Neural cell (in vitro differentiated cells): ENCODE results near the gene GDA. TPM values are rescaled to one million over a fixed set of nuclear protein-coding genes. Genes with fewer than 3 reads are reported as not detected.

Source experiments
- H2AFZ ChIP-seq: fragments of 200-600, 300-800 bp; sonication (generic), shearing (Covaris generic); 2 replicates; pipeline ENCODE4 v1.6.0; 2014; ENCODE audit warnings: low read depth, mild to moderate bottlenecking, antibody characterized with exemption, low read length, moderate library complexity
- H3F3A ChIP-seq: fragments of 200-600 bp; shearing (Covaris generic); 2 replicates; pipeline ENCODE4 v1.6.1; 2016; ENCODE audit warnings: mild to moderate bottlenecking, moderate library complexity, mixed read lengths, antibody characterized with exemption, low read length; ENCODE audit not compliant: insufficient read depth, poor library complexity, severe bottlenecking
- H3K27ac ChIP-seq: fragments of 200-600, 300-800 bp; sonication (generic), shearing (Covaris generic); 2 replicates; pipeline ENCODE4 v1.5.1; 2014; ENCODE audit warnings: mild to moderate bottlenecking, low read length, moderate library complexity
- H3K27me3 ChIP-seq: fragments of 300-800, 200-600 bp; sonication (generic), shearing (Covaris generic); 2 replicates; pipeline ENCODE4 v1.6.0; 2014; ENCODE audit warnings: mild to moderate bottlenecking, low read depth, low read length, moderate library complexity; ENCODE audit not compliant: insufficient read depth
- H3K36me3 ChIP-seq: fragments of 300-800, 200-600 bp; sonication (generic), shearing (Covaris generic); 2 replicates; pipeline ENCODE4 v1.5.1; 2014; ENCODE audit warnings: mild to moderate bottlenecking, antibody characterized with exemption, low read length, moderate library complexity; ENCODE audit not compliant: insufficient read depth
- H3K4me2 ChIP-seq: fragments of 300-800, 200-600 bp; sonication (generic), shearing (Covaris generic); 2 replicates; pipeline ENCODE4 v1.6.0; 2014; ENCODE audit warnings: mild to moderate bottlenecking, low read length
- H3K4me3 ChIP-seq: fragments of 300-800, 200-600 bp; sonication (generic), shearing (Covaris generic); 2 replicates; pipeline ENCODE4 v1.5.1; 2014; ENCODE audit warnings: mild to moderate bottlenecking, low read length, moderate library complexity
- H3K79me2 ChIP-seq: fragments of 200-600 bp; shearing (Covaris generic); replicated peaks from 2 replicates; pipeline ENCODE4 v1.6.0; 2014; ENCODE audit warnings: mild to moderate bottlenecking, low read length, moderate library complexity; ENCODE audit not compliant: insufficient read depth
- H3K9ac ChIP-seq: fragments of 300-800, 200-600 bp; sonication (generic), shearing (Covaris generic); 2 replicates; pipeline ENCODE4 v1.6.1; 2016; ENCODE audit warnings: mild to moderate bottlenecking, low read length, mixed read lengths
- H3K9me2 ChIP-seq: fragments of 200-600 bp; shearing (Covaris generic); 2 replicates; pipeline ENCODE4 v1.6.1; 2016; ENCODE audit warnings: mild to moderate bottlenecking, low read length, mixed read lengths; ENCODE audit not compliant: insufficient read depth
- H3K9me3 ChIP-seq: fragments of 200-600, 300-800 bp; sonication (generic), shearing (Covaris generic); 2 replicates; pipeline ENCODE4 v1.6.1; 2016; ENCODE audit warnings: mild to moderate bottlenecking, mixed run types, low read length, moderate library complexity, mixed read lengths
- H4K20me1 ChIP-seq: fragments of 200-600 bp; shearing (Covaris generic); 2 replicates; pipeline ENCODE4 v1.6.1; 2016; ENCODE audit warnings: mild to moderate bottlenecking, mixed run types; ENCODE audit not compliant: insufficient read depth
- CTCF ChIP-seq: fragments of 450-650 bp; IDR thresholded peaks from 2 replicates; pipeline ENCODE4 v1.5.1; 2014; ENCODE audit warnings: antibody characterized with exemption, mild to moderate bottlenecking, moderate library complexity; ENCODE audit not compliant: poor library complexity, severe bottlenecking
- EP300 ChIP-seq: fragments of 450-650 bp; conservative IDR thresholded peaks from 2 replicates; pipeline ENCODE4 v1.6.1; 2014; ENCODE audit warnings: antibody characterized with exemption, mild to moderate bottlenecking, moderate library complexity; ENCODE audit not compliant: poor library complexity, severe bottlenecking
- EZH2 ChIP-seq: fragments of 200-600, 300-800 bp; shearing (Covaris generic), sonication (generic); IDR thresholded peaks from 2 replicates; pipeline ENCODE4 v1.6.1; 2014; ENCODE audit warnings: antibody characterized with exemption, low read length, borderline replicate concordance, mild to moderate bottlenecking; ENCODE audit not compliant: insufficient read depth, poor library complexity, severe bottlenecking
- MXI1 ChIP-seq: fragments of 450-650 bp; conservative IDR thresholded peaks from 2 replicates; pipeline ENCODE4 v1.6.1; 2014; ENCODE audit warnings: antibody characterized with exemption, mild to moderate bottlenecking; ENCODE audit not compliant: poor library complexity, severe bottlenecking
- POLR2AphosphoS5 ChIP-seq: IDR thresholded peaks from 2 replicates; pipeline ENCODE4 v1.6.1; 2012
- RAD21 ChIP-seq: fragments of 450-650 bp; conservative IDR thresholded peaks from 2 replicates; pipeline ENCODE4 v1.6.1; 2014; ENCODE audit warnings: antibody characterized with exemption, mild to moderate bottlenecking, moderate library complexity
- REST ChIP-seq: IDR thresholded peaks from 2 replicates; pipeline ENCODE4 v1.6.1; 2012; ENCODE audit warnings: borderline replicate concordance
- SMC3 ChIP-seq: fragments of 450-650 bp; conservative IDR thresholded peaks from 2 replicates; pipeline ENCODE4 v1.6.1; 2014; ENCODE audit warnings: antibody characterized with exemption, mild to moderate bottlenecking, moderate library complexity; ENCODE audit not compliant: poor library complexity
- TAF1 ChIP-seq: IDR thresholded peaks from 2 replicates; pipeline ENCODE4 v1.6.1; 2012; ENCODE audit warnings: low read depth
- polyA plus RNA-seq: library from polyadenylated mRNA; depleted of rRNA; stranded (reverse); fragments of >200 nt; gene quantifications from 2 replicates; pipeline ENCODE4 v1.2.3, GENCODE V29; 2014

The GDA gene
- polyA plus RNA-seq, 1 donor from 2014 or later, result 0.26 TPM

- Histone ChIP-seq H3F3A (no peaks in the 10 kb centered on the region), H2AFZ (no peak overlapping the region), H3K9me2 (no peaks in the 10 kb centered on the region), H3K27ac (no peak overlapping the region), H3K9ac (no peak overlapping the region), H3K9me3 (no peaks in the 10 kb centered on the region), H3K4me3 (no peak overlapping the region), H3K4me2 (no peak overlapping the region), H3K79me2 (no peaks in the 10 kb centered on the region), H4K20me1 (no peaks in the 10 kb centered on the region), H3K36me3 (no peaks in the 10 kb centered on the region), H3K27me3 (no peaks in the 10 kb centered on the region)
- TF ChIP-seq POLR2AphosphoS5, result no peak
- no peak for TF ChIP-seq MXI1
- no peak for TF ChIP-seq CTCF
- TF ChIP-seq TAF1, result no peak
- TF ChIP-seq SMC3, result no peak
- no peak for TF ChIP-seq EP300
- TF ChIP-seq RAD21, result no peak
- TF ChIP-seq REST, result no peak
- no peak for TF ChIP-seq EZH2
These were observed 125.7 kb downstream of the GDA start for GRCh38 chr9:72274916-72275315.

DNA sequence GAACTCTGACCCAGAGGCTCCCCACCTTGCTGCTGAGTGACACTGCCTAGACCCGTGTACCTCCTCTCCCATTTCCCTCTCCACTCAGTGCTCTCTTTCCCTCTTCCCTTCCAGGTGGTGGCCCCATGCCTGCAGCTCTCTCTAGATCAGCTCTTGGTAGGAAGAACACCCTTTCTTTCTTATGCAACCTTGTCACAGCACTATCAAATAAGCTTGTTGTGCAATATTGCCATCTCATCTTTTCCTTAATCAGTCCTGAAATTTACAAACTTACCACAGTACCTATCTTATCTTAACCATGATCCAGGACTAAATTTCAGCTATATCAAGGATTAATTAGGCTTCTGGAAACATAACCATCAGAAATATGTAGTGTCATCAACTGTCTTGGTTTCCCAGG, 127.2 kb downstream of the GDA start:
- no peak overlapping the region for H3K9ac ChIP-seq
- H3K27me3 ChIP-seq, result no peaks in the 10 kb centered on the region
- H3F3A ChIP-seq, result no peaks in the 10 kb centered on the region
- H3K27ac ChIP-seq, result no peak overlapping the region
- H3K79me2 ChIP-seq, result no peaks in the 10 kb centered on the region
- no peak overlapping the region for H3K4me2 ChIP-seq
- H3K36me3 ChIP-seq, result no peaks in the 10 kb centered on the region
- no peak overlapping the region for H3K4me3 ChIP-seq
- no peak overlapping the region for H2AFZ ChIP-seq
- no peaks in the 10 kb centered on the region for H3K9me2 ChIP-seq
- no peak for TF ChIP-seq EP300
- no peak for TF ChIP-seq EZH2
- TF ChIP-seq CTCF, result no peak
- H3K9me3 ChIP-seq, result no peaks in the 10 kb centered on the region
- H4K20me1 ChIP-seq, result no peaks in the 10 kb centered on the region
